Measurements from ENCODE around the gene CIAO3.
A peak's percentile ranks its signal among the peaks of the same experiment; 100 is the strongest.

Gene CIAO3

DNA sequence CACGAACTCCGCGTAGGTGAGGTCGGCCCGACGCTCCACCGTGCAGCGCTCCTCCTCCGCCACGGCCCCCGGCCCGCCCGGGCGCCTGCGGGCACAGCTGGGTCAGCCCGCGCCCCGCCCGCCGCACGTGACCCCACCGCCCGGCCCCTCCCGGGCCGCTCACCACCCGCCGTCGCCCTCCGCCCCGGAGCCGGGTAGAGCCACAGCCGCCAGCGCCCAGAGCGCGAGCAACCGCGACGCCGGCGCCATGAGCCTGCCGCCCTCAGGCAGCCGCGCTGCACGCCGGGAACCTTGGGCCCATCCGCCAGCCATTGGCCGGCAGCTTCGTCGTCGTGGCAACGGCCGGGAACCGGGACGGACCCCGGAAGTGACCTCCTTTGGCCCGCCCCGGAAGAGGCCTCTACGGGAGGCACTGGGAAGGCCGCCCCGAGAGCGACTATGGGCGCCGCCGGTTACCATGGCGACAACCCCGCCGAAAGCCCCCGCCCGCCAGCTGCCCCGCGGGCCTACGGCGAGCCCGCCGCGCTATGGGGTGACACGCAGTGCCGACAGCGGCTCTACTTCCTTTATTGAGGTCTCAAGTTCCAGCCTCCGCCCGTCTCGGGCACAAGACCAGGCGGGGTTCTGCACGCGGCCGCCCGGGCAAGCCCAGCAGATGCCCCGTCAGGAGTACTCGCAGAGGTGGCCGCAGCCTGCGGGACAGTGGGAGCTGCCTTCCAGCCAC, 56.6 kb downstream of the CIAO3 start, which contains the start of gene JMJD8 (continued):
- TF ChIP-seq, protein P1, sequence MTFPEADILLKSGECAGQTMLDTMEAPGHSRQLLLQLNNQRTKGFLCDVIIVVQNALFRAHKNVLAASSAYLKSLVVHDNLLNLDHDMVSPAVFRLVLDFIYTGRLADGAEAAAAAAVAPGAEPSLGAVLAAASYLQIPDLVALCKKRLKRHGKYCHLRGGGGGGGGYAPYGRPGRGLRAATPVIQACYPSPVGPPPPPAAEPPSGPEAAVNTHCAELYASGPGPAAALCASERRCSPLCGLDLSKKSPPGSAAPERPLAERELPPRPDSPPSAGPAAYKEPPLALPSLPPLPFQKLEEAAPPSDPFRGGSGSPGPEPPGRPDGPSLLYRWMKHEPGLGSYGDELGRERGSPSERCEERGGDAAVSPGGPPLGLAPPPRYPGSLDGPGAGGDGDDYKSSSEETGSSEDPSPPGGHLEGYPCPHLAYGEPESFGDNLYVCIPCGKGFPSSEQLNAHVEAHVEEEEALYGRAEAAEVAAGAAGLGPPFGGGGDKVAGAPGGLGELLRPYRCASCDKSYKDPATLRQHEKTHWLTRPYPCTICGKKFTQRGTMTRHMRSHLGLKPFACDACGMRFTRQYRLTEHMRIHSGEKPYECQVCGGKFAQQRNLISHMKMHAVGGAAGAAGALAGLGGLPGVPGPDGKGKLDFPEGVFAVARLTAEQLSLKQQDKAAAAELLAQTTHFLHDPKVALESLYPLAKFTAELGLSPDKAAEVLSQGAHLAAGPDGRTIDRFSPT (tag by site-specific recombination; IDR thresholded peaks at IDR 0.05) = peak; percentile 71
- TF ChIP-seq, protein P2, sequence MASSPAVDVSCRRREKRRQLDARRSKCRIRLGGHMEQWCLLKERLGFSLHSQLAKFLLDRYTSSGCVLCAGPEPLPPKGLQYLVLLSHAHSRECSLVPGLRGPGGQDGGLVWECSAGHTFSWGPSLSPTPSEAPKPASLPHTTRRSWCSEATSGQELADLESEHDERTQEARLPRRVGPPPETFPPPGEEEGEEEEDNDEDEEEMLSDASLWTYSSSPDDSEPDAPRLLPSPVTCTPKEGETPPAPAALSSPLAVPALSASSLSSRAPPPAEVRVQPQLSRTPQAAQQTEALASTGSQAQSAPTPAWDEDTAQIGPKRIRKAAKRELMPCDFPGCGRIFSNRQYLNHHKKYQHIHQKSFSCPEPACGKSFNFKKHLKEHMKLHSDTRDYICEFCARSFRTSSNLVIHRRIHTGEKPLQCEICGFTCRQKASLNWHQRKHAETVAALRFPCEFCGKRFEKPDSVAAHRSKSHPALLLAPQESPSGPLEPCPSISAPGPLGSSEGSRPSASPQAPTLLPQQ (tag by site-specific recombination; IDR thresholded peaks at IDR 0.05) = no peak
- TF ChIP-seq ZBTB20 (tag by site-specific recombination; IDR thresholded peaks at IDR 0.05) (peak; percentile 48; the same call in 1 of the 2 replicates), KLF8 (tag by site-specific recombination; IDR thresholded peaks at IDR 0.05) (peak; percentile 26; the same call in 1 of the 2 replicates), TCF7L2 (IDR thresholded peaks at IDR 0.05; ENCODE audit: borderline replicate concordance, low read depth, low read length) (no peak), ZNF16 (tag by site-specific recombination; IDR thresholded peaks at IDR 0.05; ENCODE audit: low read depth) (no peak), ZNF600 (tag by site-specific recombination; IDR thresholded peaks at IDR 0.05) (peak; percentile 69), SP3 (tag by site-specific recombination; IDR thresholded peaks at IDR 0.05) (peak; percentile 89), ZNF19 (tag by site-specific recombination; IDR thresholded peaks at IDR 0.05; ENCODE audit: low read depth) (no peak), ZFP69B (tag by site-specific recombination; IDR thresholded peaks at IDR 0.05) (no peak), ZNF660 (tag by site-specific recombination; IDR thresholded peaks at IDR 0.05) (no peak; the same call in 1 of the 2 replicates), ZXDB (tag by site-specific recombination; IDR thresholded peaks at IDR 0.05) (peak; percentile 57), ZBTB21 (tag by site-specific recombination; IDR thresholded peaks at IDR 0.05) (no peak), ZNF366 (tag by site-specific recombination; conservative IDR thresholded peaks at IDR 0.05) (no peak), GLIS1 (tag by site-specific recombination; IDR thresholded peaks at IDR 0.05) (peak; percentile 83), ZNF549 (tag by site-specific recombination; IDR thresholded peaks at IDR 0.05) (no peak), ZNF221 (tag by site-specific recombination; IDR thresholded peaks at IDR 0.05; ENCODE audit: borderline replicate concordance) (no peak), ZEB2 (tag by site-specific recombination; IDR thresholded peaks at IDR 0.05) (peak; percentile 43), ZNF585B (tag by site-specific recombination; IDR thresholded peaks at IDR 0.05) (no peak), ZBTB8A (tag by site-specific recombination; IDR thresholded peaks at IDR 0.05) (peak; percentile 96), MYNN (tag by site-specific recombination; IDR thresholded peaks at IDR 0.05; ENCODE audit: borderline replicate concordance) (peak; percentile 60; the same call in 1 of the 2 replicates)
- TF ChIP-seq, protein P3, sequence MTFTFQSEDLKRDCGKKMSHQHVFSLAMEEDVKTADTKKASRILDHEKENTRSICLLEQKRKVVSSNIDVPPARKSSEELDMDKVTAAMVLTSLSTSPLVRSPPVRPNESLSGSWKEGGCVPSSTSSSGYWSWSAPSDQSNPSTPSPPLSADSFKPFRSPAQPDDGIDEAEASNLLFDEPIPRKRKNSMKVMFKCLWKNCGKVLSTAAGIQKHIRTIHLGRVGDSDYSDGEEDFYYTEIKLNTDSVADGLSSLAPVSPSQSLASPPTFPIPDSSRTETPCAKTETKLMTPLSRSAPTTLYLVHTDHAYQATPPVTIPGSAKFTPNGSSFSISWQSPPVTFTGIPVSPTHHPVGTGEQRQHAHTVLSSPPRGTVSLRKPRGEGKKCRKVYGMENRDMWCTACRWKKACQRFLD (tag by site-specific recombination; IDR thresholded peaks at IDR 0.05) = no peak
- TF ChIP-seq, protein P4, sequence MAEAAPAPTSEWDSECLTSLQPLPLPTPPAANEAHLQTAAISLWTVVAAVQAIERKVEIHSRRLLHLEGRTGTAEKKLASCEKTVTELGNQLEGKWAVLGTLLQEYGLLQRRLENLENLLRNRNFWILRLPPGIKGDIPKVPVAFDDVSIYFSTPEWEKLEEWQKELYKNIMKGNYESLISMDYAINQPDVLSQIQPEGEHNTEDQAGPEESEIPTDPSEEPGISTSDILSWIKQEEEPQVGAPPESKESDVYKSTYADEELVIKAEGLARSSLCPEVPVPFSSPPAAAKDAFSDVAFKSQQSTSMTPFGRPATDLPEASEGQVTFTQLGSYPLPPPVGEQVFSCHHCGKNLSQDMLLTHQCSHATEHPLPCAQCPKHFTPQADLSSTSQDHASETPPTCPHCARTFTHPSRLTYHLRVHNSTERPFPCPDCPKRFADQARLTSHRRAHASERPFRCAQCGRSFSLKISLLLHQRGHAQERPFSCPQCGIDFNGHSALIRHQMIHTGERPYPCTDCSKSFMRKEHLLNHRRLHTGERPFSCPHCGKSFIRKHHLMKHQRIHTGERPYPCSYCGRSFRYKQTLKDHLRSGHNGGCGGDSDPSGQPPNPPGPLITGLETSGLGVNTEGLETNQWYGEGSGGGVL (tag by site-specific recombination; IDR thresholded peaks at IDR 0.05) = no peak
- TF ChIP-seq, protein P5, sequence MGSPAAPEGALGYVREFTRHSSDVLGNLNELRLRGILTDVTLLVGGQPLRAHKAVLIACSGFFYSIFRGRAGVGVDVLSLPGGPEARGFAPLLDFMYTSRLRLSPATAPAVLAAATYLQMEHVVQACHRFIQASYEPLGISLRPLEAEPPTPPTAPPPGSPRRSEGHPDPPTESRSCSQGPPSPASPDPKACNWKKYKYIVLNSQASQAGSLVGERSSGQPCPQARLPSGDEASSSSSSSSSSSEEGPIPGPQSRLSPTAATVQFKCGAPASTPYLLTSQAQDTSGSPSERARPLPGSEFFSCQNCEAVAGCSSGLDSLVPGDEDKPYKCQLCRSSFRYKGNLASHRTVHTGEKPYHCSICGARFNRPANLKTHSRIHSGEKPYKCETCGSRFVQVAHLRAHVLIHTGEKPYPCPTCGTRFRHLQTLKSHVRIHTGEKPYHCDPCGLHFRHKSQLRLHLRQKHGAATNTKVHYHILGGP (tag by site-specific recombination; IDR thresholded peaks at IDR 0.05) = no peak
- TF ChIP-seq, protein P6, sequence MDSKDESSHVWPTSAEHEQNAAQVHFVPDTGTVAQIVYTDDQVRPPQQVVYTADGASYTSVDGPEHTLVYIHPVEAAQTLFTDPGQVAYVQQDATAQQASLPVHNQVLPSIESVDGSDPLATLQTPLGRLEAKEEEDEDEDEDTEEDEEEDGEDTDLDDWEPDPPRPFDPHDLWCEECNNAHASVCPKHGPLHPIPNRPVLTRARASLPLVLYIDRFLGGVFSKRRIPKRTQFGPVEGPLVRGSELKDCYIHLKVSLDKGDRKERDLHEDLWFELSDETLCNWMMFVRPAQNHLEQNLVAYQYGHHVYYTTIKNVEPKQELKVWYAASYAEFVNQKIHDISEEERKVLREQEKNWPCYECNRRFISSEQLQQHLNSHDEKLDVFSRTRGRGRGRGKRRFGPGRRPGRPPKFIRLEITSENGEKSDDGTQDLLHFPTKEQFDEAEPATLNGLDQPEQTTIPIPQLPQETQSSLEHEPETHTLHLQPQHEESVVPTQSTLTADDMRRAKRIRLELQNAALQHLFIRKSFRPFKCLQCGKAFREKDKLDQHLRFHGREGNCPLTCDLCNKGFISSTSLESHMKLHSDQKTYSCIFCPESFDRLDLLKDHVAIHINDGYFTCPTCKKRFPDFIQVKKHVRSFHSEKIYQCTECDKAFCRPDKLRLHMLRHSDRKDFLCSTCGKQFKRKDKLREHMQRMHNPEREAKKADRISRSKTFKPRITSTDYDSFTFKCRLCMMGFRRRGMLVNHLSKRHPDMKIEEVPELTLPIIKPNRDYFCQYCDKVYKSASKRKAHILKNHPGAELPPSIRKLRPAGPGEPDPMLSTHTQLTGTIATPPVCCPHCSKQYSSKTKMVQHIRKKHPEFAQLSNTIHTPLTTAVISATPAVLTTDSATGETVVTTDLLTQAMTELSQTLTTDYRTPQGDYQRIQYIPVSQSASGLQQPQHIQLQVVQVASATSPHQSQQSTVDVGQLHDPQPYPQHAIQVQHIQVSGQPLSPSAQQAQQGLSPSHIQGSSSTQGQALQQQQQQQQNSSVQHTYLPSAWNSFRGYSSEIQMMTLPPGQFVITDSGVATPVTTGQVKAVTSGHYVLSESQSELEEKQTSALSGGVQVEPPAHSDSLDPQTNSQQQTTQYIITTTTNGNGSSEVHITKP (tag by site-specific recombination; IDR thresholded peaks at IDR 0.05) = 0 out of 2 replicates have a peak, but pooled peaks have one; percentile 14
- TF ChIP-seq, protein P7, sequence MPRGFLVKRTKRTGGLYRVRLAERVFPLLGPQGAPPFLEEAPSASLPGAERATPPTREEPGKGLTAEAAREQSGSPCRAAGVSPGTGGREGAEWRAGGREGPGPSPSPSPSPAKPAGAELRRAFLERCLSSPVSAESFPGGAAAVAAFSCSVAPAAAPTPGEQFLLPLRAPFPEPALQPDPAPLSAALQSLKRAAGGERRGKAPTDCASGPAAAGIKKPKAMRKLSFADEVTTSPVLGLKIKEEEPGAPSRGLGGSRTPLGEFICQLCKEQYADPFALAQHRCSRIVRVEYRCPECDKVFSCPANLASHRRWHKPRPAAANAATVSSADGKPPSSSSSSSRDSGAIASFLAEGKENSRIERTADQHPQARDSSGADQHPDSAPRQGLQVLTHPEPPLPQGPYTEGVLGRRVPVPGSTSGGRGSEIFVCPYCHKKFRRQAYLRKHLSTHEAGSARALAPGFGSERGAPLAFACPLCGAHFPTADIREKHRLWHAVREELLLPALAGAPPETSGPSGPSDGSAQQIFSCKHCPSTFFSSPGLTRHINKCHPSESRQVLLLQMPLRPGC (tag by site-specific recombination; IDR thresholded peaks at IDR 0.05) = peak; percentile 64; the same call in 1 of the 2 replicates
